ENCODE data around the gene COL4A4.
"Not testable (repeated sequence)": the region's sequence is repeated elsewhere in the genome, so short reads cannot be mapped to it uniquely, and the experiment has no call there.

COL4A4 gene

DNA sequence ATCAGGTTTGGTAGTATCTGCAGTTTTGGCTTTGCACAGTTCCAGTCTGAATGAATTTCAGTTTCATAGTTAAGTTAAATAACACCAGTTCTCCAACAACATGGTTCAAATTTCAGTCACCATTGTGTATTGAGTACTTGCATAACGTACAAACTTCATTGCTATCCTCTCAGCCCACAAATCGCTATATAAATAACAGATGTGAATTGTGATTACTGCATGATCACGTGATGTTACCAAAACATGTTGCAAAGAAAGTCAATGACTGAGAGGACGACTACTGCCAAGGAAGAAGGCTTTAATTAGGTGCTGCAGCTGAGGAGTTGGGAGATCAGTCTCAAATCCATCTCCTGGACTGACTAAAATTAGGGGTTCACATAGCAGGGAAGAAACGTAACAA lies 48.2 kb downstream of the COL4A4 start:
- peak; percentile 41 for DNase-seq (ENCODE audit: low read depth)

DNA sequence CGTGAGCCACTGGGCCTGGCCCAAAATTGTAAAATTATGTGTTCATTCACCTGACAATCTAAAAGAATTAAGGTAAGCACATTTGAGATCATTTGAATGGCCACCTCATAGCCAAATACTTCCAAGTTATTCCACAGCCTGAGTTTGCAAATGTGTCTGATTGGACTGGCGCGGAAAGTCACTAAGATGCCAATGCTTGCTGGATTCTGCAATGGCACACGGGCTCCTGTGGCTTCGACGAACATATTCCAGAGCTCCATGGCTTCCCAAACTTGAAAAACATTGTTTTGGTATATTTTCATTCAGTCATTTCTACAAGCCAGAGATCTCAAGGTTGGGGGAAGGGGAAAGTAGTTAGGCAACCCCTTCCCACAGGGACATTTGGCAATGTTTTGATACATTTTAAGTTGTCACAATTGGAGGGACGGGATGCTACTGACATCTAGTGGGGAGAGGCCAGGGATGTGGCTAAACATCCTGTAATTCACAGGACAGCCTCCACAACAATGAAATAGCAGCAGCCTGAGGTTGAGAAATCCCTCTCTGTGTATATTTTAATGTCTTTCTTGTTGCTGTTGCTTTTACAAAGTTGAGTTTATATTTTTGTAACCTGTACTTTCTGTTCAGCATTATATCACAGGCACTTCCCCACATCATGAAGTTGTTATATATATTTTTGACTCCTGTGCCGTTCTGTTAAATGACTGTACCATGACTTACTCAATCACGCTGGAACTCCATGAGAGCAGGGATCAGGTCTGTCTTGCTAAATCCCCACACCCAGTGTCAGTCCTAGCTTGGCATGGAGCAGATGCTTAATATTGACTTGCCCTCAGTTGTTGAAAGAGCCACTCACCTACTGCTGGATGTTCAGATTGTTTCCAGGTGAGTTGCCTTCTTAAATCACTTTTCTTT lies 56.9 kb downstream of the COL4A4 start:
- peak; percentile 65 for DNase-seq (ENCODE audit: low read depth)

DNA sequence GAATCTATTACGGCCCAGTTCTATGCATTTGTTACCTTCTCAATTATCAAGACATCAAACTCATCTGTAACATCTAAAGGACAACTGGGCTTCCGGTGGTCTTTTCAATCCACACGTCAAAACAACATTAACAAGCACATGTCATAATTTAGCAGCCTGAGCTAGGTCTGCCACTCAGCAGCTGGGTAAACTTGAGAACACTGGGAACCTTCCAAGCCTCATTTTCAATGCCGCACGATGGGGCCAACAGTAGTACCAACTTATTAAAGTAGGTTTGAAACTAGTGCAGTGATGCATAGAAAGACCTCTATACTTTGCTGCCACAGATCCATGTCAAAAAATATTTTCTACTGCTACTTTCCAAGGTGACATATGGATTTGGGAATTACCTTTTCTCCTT lies 60.4 kb downstream of the COL4A4 start:
- DNase-seq (ENCODE audit: low read depth): no peak

DNA sequence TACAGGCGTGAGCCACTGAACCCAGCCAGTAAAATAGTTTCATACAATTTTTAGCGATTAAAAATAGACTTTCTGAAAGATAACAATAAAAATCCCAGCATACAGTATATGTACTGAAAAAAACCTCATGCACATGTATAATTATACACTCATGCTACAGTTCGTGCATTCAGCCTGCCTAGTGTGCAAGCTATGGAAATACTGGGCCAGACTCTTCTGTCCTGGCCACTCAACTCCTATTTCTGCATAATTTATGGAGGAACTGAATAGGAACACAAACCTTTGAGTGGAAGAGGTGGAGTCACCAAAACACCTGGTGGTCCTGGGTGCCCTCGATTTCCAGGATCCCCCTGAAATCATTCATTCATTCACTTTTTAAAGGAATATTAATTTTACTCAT lies 64.7 kb downstream of the COL4A4 start:
- no peak for DNase-seq (ENCODE audit: low read depth)

DNA sequence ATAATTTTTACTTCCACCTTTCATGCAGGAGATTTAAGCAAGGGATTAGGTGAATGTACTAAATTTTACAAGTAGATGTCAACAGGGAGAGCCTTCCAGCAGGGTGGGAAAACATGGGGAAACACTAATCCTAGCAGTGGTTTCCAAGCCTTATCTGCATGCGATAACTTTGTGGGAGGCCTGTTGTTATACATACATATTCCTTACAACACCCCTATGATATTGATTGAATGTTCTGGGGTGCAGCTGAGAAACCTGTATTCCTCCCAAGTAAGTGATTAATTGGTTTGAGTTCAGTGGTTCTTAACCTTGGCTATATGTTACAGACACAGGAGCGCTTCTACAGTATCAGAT lies 65.9 kb downstream of the COL4A4 start:
- no peak for DNase-seq (ENCODE audit: low read depth)

DNA sequence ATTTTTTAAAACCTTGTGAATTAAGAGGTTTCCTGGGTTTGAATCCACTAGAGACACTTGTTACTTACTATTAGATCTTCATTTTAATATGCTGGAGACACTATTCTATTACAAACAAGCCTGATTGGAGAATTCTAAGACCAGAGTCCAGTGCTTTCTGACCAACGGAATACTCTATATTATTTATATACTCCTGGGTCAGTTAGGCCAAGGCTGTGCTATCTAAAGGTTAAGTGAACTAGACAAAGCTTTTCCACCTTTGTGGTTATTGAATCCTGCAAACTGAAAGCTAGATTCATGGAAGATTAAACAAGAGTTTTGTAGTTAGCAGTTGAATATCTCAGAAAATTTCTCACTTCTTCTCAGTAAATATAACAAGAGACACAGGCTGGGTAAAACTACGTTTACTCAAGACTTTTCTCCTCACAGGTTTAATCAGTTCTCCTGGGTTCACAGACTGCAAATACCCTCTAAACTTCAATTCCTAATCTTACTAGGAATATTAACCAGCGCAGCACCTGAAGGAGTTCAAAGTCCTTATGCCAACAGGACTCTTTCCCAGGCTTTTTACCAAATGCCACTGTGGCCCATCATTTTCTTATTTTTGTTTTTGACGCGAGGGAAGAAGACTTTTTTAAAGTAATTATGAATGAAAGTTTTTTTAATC lies 66.4 kb downstream of the COL4A4 start:
- no peak for DNase-seq (ENCODE audit: low read depth)

DNA sequence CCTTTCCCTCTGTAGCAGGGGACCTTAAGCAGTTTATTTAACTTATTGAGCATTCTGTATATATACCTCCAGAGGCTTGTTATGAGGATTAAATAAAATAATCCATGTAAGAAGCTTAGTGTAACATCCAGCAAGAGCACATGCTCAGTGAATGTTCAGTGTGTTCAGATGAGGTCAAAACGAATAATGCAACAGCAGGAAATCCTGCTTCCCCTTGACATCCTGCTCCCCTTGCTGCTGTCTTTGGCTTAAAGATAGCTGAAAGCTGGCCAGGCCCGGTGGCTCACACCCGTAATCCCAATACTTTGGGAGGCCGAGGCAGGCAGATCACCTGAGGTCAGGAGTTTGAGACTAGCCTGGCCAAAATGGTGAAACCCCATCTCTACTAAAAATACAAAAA lies 68.7 kb downstream of the COL4A4 start:
- DNase-seq (ENCODE audit: low read depth): no peak

DNA sequence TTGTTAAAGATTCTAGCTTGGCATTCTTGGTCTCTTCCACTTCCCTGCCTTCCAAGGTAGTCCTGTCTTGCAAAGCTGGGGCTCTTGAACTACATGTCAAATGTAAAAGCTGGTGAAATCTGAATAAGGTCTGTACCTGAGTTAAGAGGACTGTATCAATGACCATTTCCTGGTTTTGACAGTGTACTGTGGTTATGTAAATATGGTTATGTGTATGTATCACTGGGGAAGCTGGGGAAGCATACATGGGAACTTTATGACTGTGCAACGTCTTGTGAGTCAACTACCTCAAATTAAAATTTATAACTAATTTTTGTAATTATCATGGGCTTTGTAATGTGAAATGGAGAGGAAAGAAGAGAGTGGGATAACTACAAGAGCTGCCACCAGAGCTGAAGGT lies 81.7 kb downstream of the COL4A4 start:
- DNase-seq (ENCODE audit: low read depth): no peak

DNA sequence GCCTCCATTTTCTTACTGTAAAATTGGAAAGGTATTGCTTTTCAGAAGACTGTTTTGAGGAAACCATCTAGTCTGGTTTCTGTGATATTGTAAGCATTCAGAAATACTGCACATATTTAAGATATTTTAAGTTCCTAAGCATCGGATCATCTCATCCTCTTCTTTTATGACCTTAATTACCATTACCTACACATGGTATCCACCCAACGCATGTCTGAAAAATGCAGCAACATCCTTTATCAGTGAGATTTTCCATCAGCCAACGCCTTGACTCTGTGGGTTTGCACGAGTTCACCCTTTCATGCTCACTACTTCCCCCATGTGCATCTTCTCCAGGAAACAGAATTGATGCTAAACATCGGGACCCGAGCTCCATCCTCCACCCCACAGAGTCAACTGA lies 84.3 kb downstream of the COL4A4 start:
- no peak for DNase-seq (ENCODE audit: low read depth)

DNA sequence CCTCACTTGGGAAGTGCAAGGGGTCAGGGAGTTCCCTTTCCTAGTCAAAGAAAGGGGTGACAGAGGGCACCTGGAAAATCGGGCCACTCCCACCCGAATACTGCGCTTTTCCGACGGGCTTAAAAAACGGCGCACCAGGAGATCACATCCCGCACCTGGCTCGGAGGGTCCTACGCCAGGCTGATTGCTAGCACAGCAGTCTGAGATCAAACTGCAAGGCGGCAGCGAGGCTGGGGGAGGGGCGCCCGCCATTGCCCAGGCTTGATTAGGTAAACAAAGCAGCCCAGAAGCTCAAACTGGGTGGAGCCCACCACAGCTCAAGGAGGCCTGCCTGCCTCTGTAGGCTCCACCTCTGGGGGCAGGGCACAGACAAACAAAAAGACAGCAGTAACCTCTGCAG lies 98.9 kb downstream of the COL4A4 start:
- DNase-seq (ENCODE audit: low read depth): not testable (repeated sequence)

DNA sequence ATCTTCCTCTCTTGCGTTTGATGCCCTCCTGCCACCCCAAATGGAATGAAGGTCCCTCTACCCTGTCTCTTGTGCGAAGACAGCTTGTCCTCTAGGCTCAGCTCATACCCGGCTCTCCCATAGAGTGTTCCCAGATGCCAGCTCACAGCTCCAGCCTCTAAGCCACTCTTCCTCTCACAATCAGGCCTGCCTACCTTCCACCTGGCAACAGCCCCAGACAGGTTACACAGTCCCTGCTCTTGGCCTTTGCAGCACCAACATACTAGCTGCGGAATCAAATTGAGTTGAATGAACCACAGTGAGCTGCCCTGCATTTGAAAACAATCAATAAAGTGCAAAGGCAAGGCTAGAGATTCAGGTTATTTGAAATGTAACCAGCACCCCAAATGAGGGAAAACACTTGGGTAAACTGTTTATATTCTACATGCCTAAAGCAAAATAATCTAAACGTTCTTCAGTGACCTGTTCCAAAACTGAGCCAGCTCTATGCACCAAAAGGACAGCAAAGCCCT lies 105.1 kb downstream of the COL4A4 start:
- no peak for DNase-seq (ENCODE audit: low read depth)

DNA sequence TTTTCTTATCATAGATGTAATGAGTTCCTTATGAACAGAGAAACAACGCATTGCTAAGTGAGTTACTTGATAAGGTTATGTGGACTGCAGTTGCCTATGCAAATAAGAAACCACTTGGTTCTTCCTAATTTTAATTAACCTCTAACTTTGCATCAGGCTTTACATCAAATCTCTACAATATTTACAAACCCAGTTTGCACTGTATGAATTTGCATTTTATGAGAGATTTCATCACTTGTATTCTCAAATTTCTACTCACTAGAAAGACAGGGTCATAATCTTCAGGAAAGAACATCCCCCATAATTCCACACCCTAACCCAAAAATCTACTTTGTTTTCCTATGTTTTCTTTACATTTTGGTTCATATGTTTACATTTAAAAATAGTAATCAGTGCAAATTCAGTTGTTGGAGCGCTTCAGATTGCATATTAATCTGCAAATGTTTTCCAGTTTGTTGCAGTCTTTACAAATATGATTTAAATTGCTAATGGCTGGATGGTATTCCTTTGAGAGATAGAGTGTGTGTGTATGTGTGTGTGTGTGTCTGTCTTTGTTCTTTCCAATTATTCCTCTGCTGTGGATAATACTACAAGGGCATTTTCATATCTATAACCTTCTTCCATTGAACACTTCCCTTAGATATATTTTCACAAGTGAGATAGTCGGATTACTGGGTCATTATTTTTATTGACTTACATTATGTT lies 106.1 kb downstream of the COL4A4 start:
- DNase-seq (ENCODE audit: low read depth): no peak

DNA sequence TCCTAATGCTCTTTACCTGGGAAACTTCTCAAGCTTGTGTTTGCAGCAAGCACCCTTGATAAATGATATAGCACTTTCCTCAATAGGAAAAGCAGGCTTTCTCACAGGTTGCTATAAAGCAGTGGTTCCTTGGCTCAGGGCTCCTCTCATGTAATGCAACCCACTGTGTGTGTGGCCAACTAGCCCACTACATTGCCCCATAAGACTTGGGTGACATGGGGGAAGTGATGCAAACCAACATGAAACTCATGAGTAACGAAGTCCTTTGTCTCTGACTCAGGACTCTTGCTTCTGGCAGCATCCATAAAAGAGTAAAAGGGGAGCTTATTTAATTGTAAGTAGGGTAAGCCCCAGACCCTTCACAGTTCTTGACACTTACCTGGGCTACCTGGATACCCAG lies 106.9 kb downstream of the COL4A4 start:
- no peak for DNase-seq (ENCODE audit: low read depth)

DNA sequence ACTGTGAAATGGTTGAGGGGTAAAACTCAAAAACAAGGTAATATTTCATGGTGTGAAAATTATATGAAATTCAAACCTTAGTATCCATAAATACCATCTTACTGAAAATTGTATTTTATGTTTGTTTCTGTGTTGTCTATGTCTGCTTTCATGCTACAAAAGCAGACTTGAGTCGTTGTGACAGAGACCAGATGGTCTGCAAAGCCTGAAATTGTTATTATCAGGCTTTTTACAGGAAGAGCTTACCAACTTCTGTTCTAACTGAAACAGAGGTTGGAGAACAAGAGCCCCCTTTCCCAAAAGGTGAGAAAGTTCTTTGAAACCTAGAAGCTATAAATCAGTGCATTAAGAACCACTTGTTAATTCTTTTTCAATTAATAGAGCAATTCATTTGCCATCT lies 110.0 kb downstream of the COL4A4 start:
- DNase-seq (ENCODE audit: low read depth): no peak

DNA sequence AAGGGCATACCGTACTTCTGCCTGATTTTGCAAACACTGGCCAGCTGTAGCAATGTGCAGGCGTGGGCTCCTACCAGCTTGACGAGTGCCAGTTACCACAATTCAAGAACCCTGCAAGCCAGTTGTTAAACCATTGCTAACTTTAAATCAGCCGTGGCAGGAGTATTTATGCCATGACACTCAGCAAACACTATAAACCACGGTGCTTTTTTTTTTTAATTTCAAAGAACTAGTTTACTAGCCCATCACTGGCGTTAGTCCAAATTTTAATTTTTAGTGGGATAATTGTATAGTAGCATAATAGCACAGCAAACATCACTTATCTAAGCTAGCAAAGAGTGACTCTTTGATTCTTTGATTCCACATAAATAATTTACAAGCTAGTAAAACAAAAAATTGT lies 111.1 kb downstream of the COL4A4 start:
- DNase-seq (ENCODE audit: low read depth): no peak

DNA sequence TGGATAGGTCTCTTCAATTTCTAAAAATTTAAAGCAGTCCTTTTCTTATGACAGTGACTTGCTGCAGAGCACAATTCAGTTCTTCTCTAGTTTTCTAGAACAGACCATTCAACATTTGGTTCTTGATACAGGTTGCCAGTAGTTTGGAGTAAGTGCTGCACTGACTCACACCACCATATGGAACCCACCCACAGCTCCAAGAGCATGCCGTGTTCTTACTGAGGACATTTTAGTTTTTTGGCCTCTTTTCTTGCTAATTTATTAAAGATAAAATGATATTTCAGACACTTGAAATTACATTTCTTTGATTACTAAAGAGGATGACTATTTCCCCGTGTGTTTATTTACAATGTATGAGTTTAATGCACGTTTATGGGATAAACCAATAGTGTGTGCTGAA lies 120.0 kb downstream of the COL4A4 start:
- DNase-seq (ENCODE audit: low read depth): no peak

DNA sequence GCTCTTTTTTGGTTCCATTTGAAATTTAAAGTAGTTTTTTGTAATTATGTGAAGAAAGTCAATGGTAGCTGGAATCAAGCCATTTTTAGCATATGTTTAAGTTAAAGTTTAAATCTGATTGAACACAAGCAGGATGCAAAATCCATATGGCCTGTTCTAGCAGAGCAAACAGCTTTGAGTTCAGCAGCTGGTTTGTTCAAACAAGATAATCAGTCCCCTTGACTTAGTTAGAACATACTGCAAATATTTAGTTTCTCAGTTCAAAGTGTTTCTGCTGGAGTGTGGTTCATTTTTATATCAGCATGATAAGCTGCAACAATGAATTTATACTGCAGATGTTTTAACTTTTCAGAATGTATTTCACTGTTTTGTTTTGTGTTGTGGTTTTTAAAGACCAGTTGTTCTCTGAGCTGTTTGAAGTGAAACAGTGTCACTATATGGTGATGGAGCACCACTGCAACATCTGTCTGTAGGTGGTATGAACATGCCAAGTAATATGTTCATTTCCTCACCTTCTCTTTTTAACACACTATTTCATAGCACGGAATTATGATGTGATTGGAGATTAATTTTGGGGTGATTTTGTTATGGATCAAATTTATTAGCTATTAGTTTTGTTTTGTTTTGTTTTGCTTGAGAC lies 125.3 kb downstream of the COL4A4 start:
- DNase-seq (ENCODE audit: low read depth): no peak

DNA sequence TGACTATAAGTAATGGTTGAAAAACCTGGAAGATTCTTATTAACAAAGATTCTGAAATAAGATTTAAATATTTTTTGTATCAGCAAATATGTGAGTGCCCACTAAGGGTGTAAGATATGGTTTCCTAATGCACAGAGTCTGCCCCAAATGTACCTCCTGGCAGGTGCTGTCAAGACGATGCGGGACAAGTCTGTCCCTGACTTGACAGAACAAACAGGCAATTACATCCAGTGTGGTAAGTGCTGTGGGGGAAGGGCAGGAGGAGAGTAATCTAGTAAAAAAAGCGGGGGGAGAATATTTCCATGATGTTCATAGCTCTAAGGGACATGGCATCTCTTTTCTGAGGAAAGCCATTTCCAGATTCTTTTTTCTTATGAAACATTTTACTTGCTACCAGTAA lies 127.5 kb downstream of the COL4A4 start:
- DNase-seq (ENCODE audit: low read depth): no peak

DNA sequence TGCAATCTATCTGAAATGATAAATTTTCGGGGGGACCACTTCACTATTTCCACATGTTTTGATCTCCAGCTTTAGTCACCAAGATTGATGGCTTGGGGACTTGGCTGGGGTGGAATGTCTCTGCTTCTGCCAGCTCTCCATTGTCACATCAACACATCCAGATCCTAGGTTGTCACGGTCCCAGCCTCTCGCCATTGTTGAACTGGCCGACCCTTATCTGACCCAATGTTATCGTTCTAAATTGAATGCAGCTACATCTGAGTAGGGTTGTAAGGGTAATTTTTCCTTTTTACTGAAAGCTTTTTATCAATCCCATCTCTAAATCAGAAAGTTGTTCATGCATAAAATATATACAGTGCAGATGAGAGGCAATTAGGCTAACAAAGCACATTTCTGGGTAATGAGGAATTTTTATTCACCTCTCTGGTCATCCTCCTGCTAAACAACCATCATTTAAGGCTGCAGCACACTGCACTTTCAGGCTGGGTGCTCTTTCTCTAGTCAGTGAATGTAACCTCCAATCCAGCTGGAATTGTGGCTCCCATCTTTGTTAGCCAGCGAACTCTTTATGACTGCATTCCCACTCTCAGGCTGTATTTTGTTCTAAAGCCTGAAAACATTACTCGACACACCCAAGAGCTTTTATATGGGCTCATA lies 128.2 kb downstream of the COL4A4 start:
- no peak for DNase-seq (ENCODE audit: low read depth)

DNA sequence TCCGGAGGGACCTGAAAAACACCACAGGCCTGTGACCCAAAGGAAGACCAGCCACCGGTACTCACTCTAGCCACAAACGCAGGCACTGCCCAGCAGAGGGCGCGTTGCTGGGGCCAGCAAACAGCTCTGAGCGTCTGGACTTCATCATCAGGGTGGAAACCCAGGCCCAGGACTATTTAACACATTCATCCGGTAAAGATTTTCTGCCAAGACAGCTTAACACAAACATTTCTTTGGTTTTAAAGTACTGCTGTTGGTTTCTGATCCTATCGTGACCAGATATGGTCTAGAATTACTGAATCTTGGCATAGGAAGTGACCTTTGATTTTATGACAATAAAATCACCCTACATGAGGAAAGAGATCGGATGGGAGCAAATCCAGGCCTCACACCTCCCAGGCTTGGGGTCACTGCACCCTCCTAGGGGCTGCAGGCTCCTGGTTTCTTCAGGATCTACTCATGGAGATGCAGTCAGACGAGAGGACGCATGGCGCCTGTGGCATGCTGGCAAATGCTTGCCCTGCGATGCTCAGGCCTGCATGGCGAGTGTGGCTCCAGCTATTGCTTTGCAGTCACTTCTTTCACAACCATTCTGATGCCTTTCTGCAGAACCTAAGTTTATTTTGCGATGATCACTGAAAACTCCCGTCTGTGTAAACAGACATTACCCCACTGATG lies 130.4 kb downstream of the COL4A4 start:
- DNase-seq (ENCODE audit: low read depth): peak; percentile 27

DNA sequence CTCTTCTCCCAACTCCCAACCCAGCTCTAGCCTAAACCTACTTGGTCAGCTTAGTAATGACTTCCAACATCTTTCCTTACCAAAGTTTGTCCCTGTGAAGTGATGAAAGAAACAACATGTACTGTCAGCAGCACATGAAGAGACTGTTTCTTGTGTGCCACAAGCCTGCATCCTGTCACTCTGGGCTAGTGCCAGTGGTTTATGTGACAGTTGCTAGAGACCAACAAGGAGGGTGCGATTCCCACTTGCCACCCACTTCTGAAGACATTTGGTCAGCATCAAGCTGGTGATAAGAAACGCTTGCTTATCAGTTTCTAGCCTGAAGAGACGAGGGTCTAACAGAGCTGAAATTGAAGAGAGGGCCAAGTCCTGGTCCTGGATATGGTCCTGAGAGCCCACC lies 132.6 kb downstream of the COL4A4 start:
- no peak for DNase-seq (ENCODE audit: low read depth)

Measured in fibroblast of the conjunctiva (primary cell).